PC-9 (cell line): ENCODE data around the gene GBA2.

Source experiments
- EZH2 ChIP-seq: fragments of 200-600 bp; sonication (generic); IDR thresholded peaks from 2 replicates; pipeline ENCODE4 v1.8.0; 2017; ENCODE audit warnings: antibody characterized with exemption, low read depth
- TF ChIP-seq, protein P1 (sequence below): fragments of 200-600 bp; sonication (generic); conservative IDR thresholded peaks from 2 replicates; pipeline ENCODE4 v1.6.1; 2017; ENCODE audit warnings: mixed run types, antibody characterized with exemption, mild to moderate bottlenecking, moderate library complexity

DNA sequence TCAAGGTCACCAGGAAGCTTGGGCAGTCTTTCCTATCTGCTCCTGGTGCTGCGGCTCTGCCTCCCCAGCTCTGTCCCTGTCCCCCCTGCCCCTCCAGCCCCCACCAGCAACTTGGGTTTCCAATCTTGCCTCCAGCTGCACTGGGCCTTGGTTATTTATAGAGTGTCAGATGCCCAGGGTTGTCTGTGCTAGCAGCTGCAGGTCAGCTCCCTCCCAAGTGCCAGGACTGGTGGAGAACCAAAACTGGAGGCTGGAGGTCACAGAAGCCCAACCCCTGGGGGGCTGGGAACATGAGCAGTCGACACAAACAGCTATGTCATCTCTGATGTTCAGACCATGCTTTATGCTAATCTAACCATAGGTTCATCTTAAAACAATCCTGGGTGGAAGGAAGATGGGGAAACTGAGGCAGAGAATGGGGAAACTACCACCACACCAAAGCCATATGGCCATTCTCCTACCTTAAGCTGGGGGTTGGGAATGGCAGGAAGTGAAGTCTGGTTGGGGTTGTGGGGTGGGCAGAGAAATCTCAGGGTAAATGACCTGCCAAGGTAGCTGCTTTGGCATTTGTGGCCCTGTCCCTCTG, 61.0 kb downstream of the GBA2 start:
- TF ChIP-seq, protein P1, sequence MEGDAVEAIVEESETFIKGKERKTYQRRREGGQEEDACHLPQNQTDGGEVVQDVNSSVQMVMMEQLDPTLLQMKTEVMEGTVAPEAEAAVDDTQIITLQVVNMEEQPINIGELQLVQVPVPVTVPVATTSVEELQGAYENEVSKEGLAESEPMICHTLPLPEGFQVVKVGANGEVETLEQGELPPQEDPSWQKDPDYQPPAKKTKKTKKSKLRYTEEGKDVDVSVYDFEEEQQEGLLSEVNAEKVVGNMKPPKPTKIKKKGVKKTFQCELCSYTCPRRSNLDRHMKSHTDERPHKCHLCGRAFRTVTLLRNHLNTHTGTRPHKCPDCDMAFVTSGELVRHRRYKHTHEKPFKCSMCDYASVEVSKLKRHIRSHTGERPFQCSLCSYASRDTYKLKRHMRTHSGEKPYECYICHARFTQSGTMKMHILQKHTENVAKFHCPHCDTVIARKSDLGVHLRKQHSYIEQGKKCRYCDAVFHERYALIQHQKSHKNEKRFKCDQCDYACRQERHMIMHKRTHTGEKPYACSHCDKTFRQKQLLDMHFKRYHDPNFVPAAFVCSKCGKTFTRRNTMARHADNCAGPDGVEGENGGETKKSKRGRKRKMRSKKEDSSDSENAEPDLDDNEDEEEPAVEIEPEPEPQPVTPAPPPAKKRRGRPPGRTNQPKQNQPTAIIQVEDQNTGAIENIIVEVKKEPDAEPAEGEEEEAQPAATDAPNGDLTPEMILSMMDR = no peak
- TF ChIP-seq EZH2 = no peak
